ENCODE results near the gene MOSMO.

- no peak for TF ChIP-seq CTCF (IDR thresholded peaks at IDR 0.05)
- TF ChIP-seq POLR2A (IDR thresholded peaks at IDR 0.05) = no peak
These were observed 108.3 kb downstream of the MOSMO start for GRCh38 chr16:22116095-22116700.

Measured in right lobe of liver (tissue), 4 donors.